Measurements from ENCODE around the gene GUCD1. TPM values are rescaled to one million over a fixed set of nuclear protein-coding genes. Genes with fewer than 3 reads are reported as not detected.

Gene GUCD1
- total and polyA plus RNA-seq, 10 of the 15 experiments (the other 5 are each of a cell fraction or from before 2014, with no cell fraction given): 56.0 to 177 (median 88.2) TPM

DNA sequence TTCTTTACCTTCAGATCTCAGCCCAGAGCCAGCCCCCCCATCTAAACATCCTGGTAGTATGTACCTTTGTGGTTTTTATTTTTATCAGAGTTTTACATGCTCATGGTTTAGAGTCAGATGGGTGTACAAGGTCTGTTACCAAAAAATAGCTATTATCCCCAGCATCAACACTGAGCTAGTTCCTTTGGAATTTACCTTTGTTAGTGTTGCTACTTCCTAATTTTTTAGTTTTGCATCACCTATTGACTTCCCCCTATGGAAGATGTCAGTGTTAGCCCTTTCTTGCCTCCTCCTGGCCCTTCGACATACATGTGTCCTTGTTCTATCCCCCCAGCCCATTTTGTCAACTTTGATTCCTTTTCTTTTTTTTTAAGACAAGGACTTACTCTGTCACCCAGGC, 52.4 kb downstream of the GUCD1 start:
- intact Hi-C loops (cut with micrococcal nuclease; ENCODE audit: unreplicated experiment): loop anchor here (2.0 kb wide), 1 partner anchor 68 kb away; no protein-coding TSS in a partner anchor
- DNase-seq (ENCODE audit: low read depth, low spot score) (no peak), ATAC-seq (no peak), FAIRE-seq (no peak)
- no peak overlapping the region for H3K27ac ChIP-seq (ENCODE audit: control insufficient read depth, insufficient read depth)
- no peaks in the 10 kb centered on the region for H3K9me3 ChIP-seq (replicated peaks; ENCODE audit: control insufficient read depth, insufficient read depth, low read length)
- no peak overlapping the region for H3K9ac ChIP-seq (ENCODE audit: control insufficient read depth, insufficient read depth, low read length)
- TF ChIP-seq RFX5 (IDR thresholded peaks at IDR 0.05; ENCODE audit: low read depth, low read length) (no peak), SMARCA5 (IDR thresholded peaks at IDR 0.05) (no peak), PAX5 (IDR thresholded peaks at IDR 0.05; ENCODE audit: borderline replicate concordance, low read depth, low read length) (no peak)
- ChIA-PET RAD21 (ENCODE audit: unreplicated experiment) (interaction anchor here (0.7 to 8.3 kb wide), 20 partner anchors 8 to 181 kb away, joined by 3 to 111 read pairs (median 5); partner anchors contain the start of gene ADORA2A), POLR2A (interaction anchor here (0.5 to 1.7 kb wide), 13 partner anchors 9 to 103 kb away, joined by 3 to 11 read pairs (median 4); partner anchors contain the start of gene ADORA2A), CTCF (interaction anchor here (0.6 to 14.8 kb wide), 28 partner anchors 8 to 345 kb away, joined by 3 to 332 read pairs (median 4); partner anchors contain the start of gene ADORA2A), SMC1A (ENCODE audit: uncharacterized antibody, unreplicated experiment) (interaction anchor here (0.6 to 8.2 kb wide), 26 partner anchors 10 to 397 kb away, joined by 3 to 122 read pairs (median 5); partner anchors contain the start of gene ADORA2A)
- no peaks in the 10 kb centered on the region for H3K79me2 ChIP-seq (ENCODE audit: control insufficient read depth, insufficient read depth, low read length)
- H3K36me3 ChIP-seq (ENCODE audit: control insufficient read depth in 2 of 2, insufficient read depth in 2 of 2, low read length in 1 of 2): no peaks in the 10 kb centered on the region
- H3K4me2 ChIP-seq (ENCODE audit: control insufficient read depth, insufficient read depth): no peak overlapping the region
- BruUV-seq (replicated peaks): no TSS peak
- no peaks in the 10 kb centered on the region; a peak in 1 of 4 replicates for H3K27me3 ChIP-seq (replicated peaks in 1 of 2; ENCODE audit: control insufficient read depth in 2 of 2, insufficient read depth in 2 of 2, low read length in 1 of 2)
- H3K4me3 ChIP-seq: no peak overlapping the region
- H4K20me1 ChIP-seq (ENCODE audit: control insufficient read depth, insufficient read depth): no peaks in the 10 kb centered on the region
- 13% methylated on average over 1 of the region's 1 CpG for WGBS (ENCODE audit: insufficient coverage, insufficient replicate concordance, low lambda C conversion rate, missing lambda C conversion rate)
- peaks cover 34% of the 10 kb centered on the region for H3K4me1 ChIP-seq (ENCODE audit: control insufficient read depth, insufficient read depth, low read length)
- in situ Hi-C loops (cut with MboI): no loop called here
- no peak overlapping the region for H2AFZ ChIP-seq (ENCODE audit: control insufficient read depth, low read depth, low read length)

DNA sequence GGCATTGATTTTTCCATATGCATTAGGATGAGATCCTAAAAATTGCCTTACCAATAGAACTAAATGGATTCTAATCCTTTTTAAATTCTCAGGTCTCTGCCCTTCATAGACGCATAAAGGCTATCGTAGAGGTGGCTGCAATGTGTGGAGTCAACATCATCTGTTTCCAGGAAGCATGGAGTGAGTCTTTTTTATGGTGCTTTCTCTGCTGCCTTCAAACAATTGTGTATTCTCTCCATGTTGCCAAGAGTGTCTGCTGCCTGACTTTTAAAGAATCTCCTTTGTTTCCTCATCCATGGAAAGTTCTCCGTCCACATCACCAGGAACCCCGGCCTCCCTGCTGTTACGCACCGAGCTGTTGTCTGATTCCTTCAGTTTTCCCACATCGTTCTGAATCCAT, 52.9 kb downstream of the GUCD1 start:
- no peak for DNase-seq (ENCODE audit: low read depth, low spot score)
- ChIA-PET RAD21 (ENCODE audit: unreplicated experiment) (interaction anchor here (0.8 to 8.3 kb wide), 16 partner anchors 9 to 102 kb away, joined by 3 to 111 read pairs (median 6); partner anchors contain the start of gene ADORA2A), CTCF (interaction anchor here (0.9 to 14.8 kb wide), 21 partner anchors 9 to 181 kb away, joined by 3 to 332 read pairs (median 6); partner anchors contain the start of gene ADORA2A), POLR2A (interaction anchor here (0.7 to 1.7 kb wide), 9 partner anchors 20 to 102 kb away, joined by 3 to 11 read pairs (median 6); partner anchors contain the start of gene ADORA2A), SMC1A (ENCODE audit: uncharacterized antibody, unreplicated experiment) (interaction anchor here (0.7 to 8.2 kb wide), 20 partner anchors 10 to 217 kb away, joined by 3 to 122 read pairs (median 6); no protein-coding TSS in a partner anchor)
- Histone ChIP-seq H3K36me3 (ENCODE audit: control insufficient read depth in 2 of 2, insufficient read depth in 2 of 2, low read length in 1 of 2) (no peaks in the 10 kb centered on the region), H3K79me2 (ENCODE audit: control insufficient read depth, insufficient read depth, low read length) (no peaks in the 10 kb centered on the region), H3K4me3 (no peak overlapping the region), H3K4me1 (ENCODE audit: control insufficient read depth, insufficient read depth, low read length) (peaks cover 29% of the 10 kb centered on the region), H3K4me2 (ENCODE audit: control insufficient read depth, insufficient read depth) (no peak overlapping the region), H3K9ac (ENCODE audit: control insufficient read depth, insufficient read depth, low read length) (no peak overlapping the region), H3K27me3 (replicated peaks in 1 of 2; ENCODE audit: control insufficient read depth in 2 of 2, insufficient read depth in 2 of 2, low read length in 1 of 2) (no peaks in the 10 kb centered on the region; a peak in 1 of 4 replicates), H3K27ac (ENCODE audit: control insufficient read depth, insufficient read depth) (no peak overlapping the region), H4K20me1 (ENCODE audit: control insufficient read depth, insufficient read depth) (no peaks in the 10 kb centered on the region), H2AFZ (ENCODE audit: control insufficient read depth, low read depth, low read length) (no peak overlapping the region), H3K9me3 (replicated peaks; ENCODE audit: control insufficient read depth, insufficient read depth, low read length) (no peaks in the 10 kb centered on the region)
- intact Hi-C loops (cut with micrococcal nuclease; ENCODE audit: unreplicated experiment): loop anchor here (2.0 kb wide), 1 partner anchor 67 kb away; no protein-coding TSS in a partner anchor
- no TSS peak for BruUV-seq (replicated peaks)
- TF ChIP-seq MEF2A (IDR thresholded peaks at IDR 0.05; ENCODE audit: insufficient read depth, low read depth, low read length): no peak
- TF ChIP-seq GATAD2B (conservative IDR thresholded peaks at IDR 0.05; ENCODE audit: low read depth): no peak
- no peak for TF ChIP-seq USF1 (IDR thresholded peaks at IDR 0.05; ENCODE audit: borderline replicate concordance, extremely low read length, insufficient read depth, low read depth, low read length)
- no peak for TF ChIP-seq ZNF274 (IDR thresholded peaks at IDR 0.05; ENCODE audit: insufficient read depth, insufficient read length)
- TF ChIP-seq HDAC6 (IDR thresholded peaks at IDR 0.05; ENCODE audit: unreplicated experiment): no peak
- TF ChIP-seq E4F1 (IDR thresholded peaks at IDR 0.05; ENCODE audit: borderline replicate concordance, partially characterized antibody): no peak
- no peak for TF ChIP-seq RAD21 (IDR thresholded peaks at IDR 0.05; ENCODE audit: insufficient read depth, low read depth, low read length)
- no peak for TF ChIP-seq CBX5 (IDR thresholded peaks at IDR 0.05; ENCODE audit: low read depth)
- TF ChIP-seq RUNX3 (IDR thresholded peaks at IDR 0.05; ENCODE audit: low read length): no peak
- no peak for ATAC-seq
- 87% methylated on average over 7 of the region's 7 CpGs for WGBS (ENCODE audit: insufficient coverage, insufficient replicate concordance, low lambda C conversion rate, missing lambda C conversion rate)
- in situ Hi-C loops (cut with MboI): no loop called here
- no peak for FAIRE-seq

All from GM12878 (cell line).